Measurements from ENCODE around the gene PCAT6.

PCAT6 gene

GRCh38 chr1:202801175-202801574 lies 9.6 kb upstream of the PCAT6 start:
- no peak for TF ChIP-seq CTCF (IDR thresholded peaks at IDR 0.05; ENCODE audit: low read depth, low read length, missing control alignments)
- H3K4me3 ChIP-seq (ENCODE audit: low read depth, low read length): no peak overlapping the region
- DNase-seq (ENCODE audit: low read depth): no peak

- TF ChIP-seq CTCF (IDR thresholded peaks at IDR 0.05; ENCODE audit: low read depth, low read length, missing control alignments): no peak
- no peak for DNase-seq (ENCODE audit: low read depth)
- no peak overlapping the region for H3K4me3 ChIP-seq (ENCODE audit: low read depth, low read length)
These were observed 8.7 kb upstream of the PCAT6 start for GRCh38 chr1:202802034-202802433.

GRCh38 chr1:202802998-202803932 lies 7.5 kb upstream of the PCAT6 start:
- H3K4me3 ChIP-seq (ENCODE audit: low read depth, low read length): no peak overlapping the region
- no peak for DNase-seq (ENCODE audit: low read depth)
- no peak for TF ChIP-seq CTCF (IDR thresholded peaks at IDR 0.05; ENCODE audit: low read depth, low read length, missing control alignments)

GRCh38 chr1:202804126-202804525 lies 6.6 kb upstream of the PCAT6 start:
- no peak for DNase-seq (ENCODE audit: low read depth)
- no peak overlapping the region for H3K4me3 ChIP-seq (ENCODE audit: low read depth, low read length)
- no peak for TF ChIP-seq CTCF (IDR thresholded peaks at IDR 0.05; ENCODE audit: low read depth, low read length, missing control alignments)

GRCh38 chr1:202805886-202806844 lies 4.6 kb upstream of the PCAT6 start:
- TF ChIP-seq CTCF (IDR thresholded peaks at IDR 0.05; ENCODE audit: low read depth, low read length, missing control alignments): no peak
- peak overlapping the region; percentile 69 for H3K4me3 ChIP-seq (ENCODE audit: low read depth, low read length)
- no peak for DNase-seq (ENCODE audit: low read depth)

GRCh38 chr1:202806845-202807450 lies 3.8 kb upstream of the PCAT6 start:
- DNase-seq (ENCODE audit: low read depth): no peak
- peak overlapping the region; percentile 69 for H3K4me3 ChIP-seq (ENCODE audit: low read depth, low read length)
- TF ChIP-seq CTCF (IDR thresholded peaks at IDR 0.05; ENCODE audit: low read depth, low read length, missing control alignments): no peak

Data from GM12864 (cell line).